PFSK-1 (cell line): ENCODE data around the gene TEX53.

Experiments used
- FOXP2 ChIP-seq: optimal IDR thresholded peaks from 2 replicates; pipeline ENCODE3; 2011; ENCODE audit warnings: borderline replicate concordance, control low read depth, inconsistent platforms; ENCODE audit not compliant: insufficient read depth; ENCODE audit errors: extremely low read length, extremely low read depth
- POLR2AphosphoS5 ChIP-seq: IDR thresholded peaks from 2 replicates; pipeline ENCODE4 v1.6.1; 2012; ENCODE audit warnings: low read depth, mild to moderate bottlenecking, control low read depth, low read length, moderate library complexity
- REST ChIP-seq, 2 experiments: IDR thresholded peaks; 2 replicates each; pipeline versions ENCODE4 v1.6.1 to v1.8.0; 2011 to 2012; ENCODE audit warnings: low read depth in 2 of 2, low read length in 2 of 2, control low read depth in 1 of 2, inconsistent platforms in 1 of 2, mild to moderate bottlenecking in 1 of 2, moderate library complexity in 1 of 2; ENCODE audit not compliant: insufficient read depth in 1 of 2
- SIN3A ChIP-seq: IDR thresholded peaks from 2 replicates; pipeline ENCODE4 v1.6.1; 2012; ENCODE audit warnings: mild to moderate bottlenecking, low read length, moderate library complexity, borderline replicate concordance; ENCODE audit not compliant: insufficient read depth
- TAF1 ChIP-seq: IDR thresholded peaks from 2 replicates; pipeline ENCODE4 v1.6.1; 2012; ENCODE audit warnings: low read length, control low read depth, borderline replicate concordance; ENCODE audit not compliant: insufficient read depth

GRCh38 chr9:114693248-114693855, 35.7 kb upstream of the TEX53 start:
- TF ChIP-seq TAF1: no peak
- TF ChIP-seq SIN3A: no peak
- no peak for TF ChIP-seq POLR2AphosphoS5
- TF ChIP-seq REST (IDR thresholded peaks at IDR 0.05; ENCODE audit: insufficient read depth in 1 of 2, low read depth in 2 of 2, low read length in 2 of 2): no peak
- no peak for TF ChIP-seq FOXP2
